KMS-11 (cell line): ENCODE data around the gene PPP2R5B.

ENCODE experiments used
- H2AFZ ChIP-seq: fragments of 200-600 bp; sonication (generic); 2 replicates; pipeline ENCODE4 v1.6.1; 2016; ENCODE audit warnings: antibody characterized with exemption, mixed run types, low read depth
- H3K27ac ChIP-seq: fragments of 200-600 bp; sonication (generic); 2 replicates; pipeline ENCODE4 v1.6.1; 2016; ENCODE audit warnings: mild to moderate bottlenecking, mixed run types
- H3K27me3 ChIP-seq: fragments of 200-600 bp; sonication (generic); 2 replicates; pipeline ENCODE4 v1.6.1; 2017; ENCODE audit warnings: mild to moderate bottlenecking, low read depth, mixed run types, moderate library complexity; ENCODE audit not compliant: insufficient read depth
- H3K36me3 ChIP-seq: fragments of 200-600 bp; sonication (generic); 2 replicates; pipeline ENCODE4 v1.6.1; 2017; ENCODE audit warnings: mild to moderate bottlenecking, mixed run types; ENCODE audit not compliant: insufficient read depth
- H3K4me1 ChIP-seq: fragments of 200-600 bp; sonication (generic); 2 replicates; pipeline ENCODE4 v1.6.1; 2016; ENCODE audit warnings: mild to moderate bottlenecking, low read depth, mixed run types; ENCODE audit not compliant: poor library complexity, severe bottlenecking
- H3K4me2 ChIP-seq: fragments of 200-600 bp; sonication (generic); 2 replicates; pipeline ENCODE4 v1.7.0; 2016; ENCODE audit warnings: mild to moderate bottlenecking, mixed run types
- H3K4me3 ChIP-seq: fragments of 200-600 bp; sonication (generic); IDR thresholded peaks from 2 replicates; pipeline ENCODE4 v1.6.1; 2017; ENCODE audit warnings: low read depth, low read length, mixed read lengths; ENCODE audit not compliant: insufficient read depth
- H3K79me2 ChIP-seq: fragments of 200-600 bp; sonication (generic); 2 replicates; pipeline ENCODE4 v1.6.1; 2016; ENCODE audit warnings: low read depth, mixed run types; ENCODE audit not compliant: insufficient read depth
- H3K9ac ChIP-seq: fragments of 200-600 bp; sonication (generic); 2 replicates; pipeline ENCODE4 v1.6.1; 2016; ENCODE audit warnings: mild to moderate bottlenecking, mixed run types
- H4K20me1 ChIP-seq: fragments of 200-600 bp; sonication (generic); 2 replicates; pipeline ENCODE4 v1.6.1; 2016; ENCODE audit warnings: mild to moderate bottlenecking, mixed run types; ENCODE audit not compliant: insufficient read depth
- TF ChIP-seq, protein P1 (sequence below): fragments of 200-600 bp; sonication (generic); conservative IDR thresholded peaks from 2 replicates; pipeline ENCODE4 v1.6.1; 2017; ENCODE audit warnings: low read depth, mild to moderate bottlenecking, antibody characterized with exemption, low read length, moderate library complexity, mixed read lengths

The PPP2R5B gene

GRCh38 chr11:64923944-64924909, at the start of gene PPP2R5B:
Gene PPP2R5B (plus strand): TSS chr11:64924689. CDS start chr11:64925735, 1,046 bp downstream.
- H3K79me2 ChIP-seq, result no peaks in the 10 kb centered on the region
- H3K36me3 ChIP-seq, result no peaks in the 10 kb centered on the region
- H3K4me3 ChIP-seq, result peak within 1 kb of the TSS; percentile 43
- peak within 1 kb of the TSS; percentile 66 for H3K9ac ChIP-seq
- H4K20me1 ChIP-seq, result no peaks in the 10 kb centered on the region
- H3K4me1 ChIP-seq, result peaks cover 10% of the 10 kb centered on the region
- TF ChIP-seq, protein P1, sequence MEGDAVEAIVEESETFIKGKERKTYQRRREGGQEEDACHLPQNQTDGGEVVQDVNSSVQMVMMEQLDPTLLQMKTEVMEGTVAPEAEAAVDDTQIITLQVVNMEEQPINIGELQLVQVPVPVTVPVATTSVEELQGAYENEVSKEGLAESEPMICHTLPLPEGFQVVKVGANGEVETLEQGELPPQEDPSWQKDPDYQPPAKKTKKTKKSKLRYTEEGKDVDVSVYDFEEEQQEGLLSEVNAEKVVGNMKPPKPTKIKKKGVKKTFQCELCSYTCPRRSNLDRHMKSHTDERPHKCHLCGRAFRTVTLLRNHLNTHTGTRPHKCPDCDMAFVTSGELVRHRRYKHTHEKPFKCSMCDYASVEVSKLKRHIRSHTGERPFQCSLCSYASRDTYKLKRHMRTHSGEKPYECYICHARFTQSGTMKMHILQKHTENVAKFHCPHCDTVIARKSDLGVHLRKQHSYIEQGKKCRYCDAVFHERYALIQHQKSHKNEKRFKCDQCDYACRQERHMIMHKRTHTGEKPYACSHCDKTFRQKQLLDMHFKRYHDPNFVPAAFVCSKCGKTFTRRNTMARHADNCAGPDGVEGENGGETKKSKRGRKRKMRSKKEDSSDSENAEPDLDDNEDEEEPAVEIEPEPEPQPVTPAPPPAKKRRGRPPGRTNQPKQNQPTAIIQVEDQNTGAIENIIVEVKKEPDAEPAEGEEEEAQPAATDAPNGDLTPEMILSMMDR, result no peak
- peak within 1 kb of the TSS; percentile 98 for H3K4me2 ChIP-seq
- H3K27ac ChIP-seq, result peak within 1 kb of the TSS; percentile 66
- no peaks in the 10 kb centered on the region for H3K27me3 ChIP-seq
- peak within 1 kb of the TSS; percentile 99 for H2AFZ ChIP-seq

DNA sequence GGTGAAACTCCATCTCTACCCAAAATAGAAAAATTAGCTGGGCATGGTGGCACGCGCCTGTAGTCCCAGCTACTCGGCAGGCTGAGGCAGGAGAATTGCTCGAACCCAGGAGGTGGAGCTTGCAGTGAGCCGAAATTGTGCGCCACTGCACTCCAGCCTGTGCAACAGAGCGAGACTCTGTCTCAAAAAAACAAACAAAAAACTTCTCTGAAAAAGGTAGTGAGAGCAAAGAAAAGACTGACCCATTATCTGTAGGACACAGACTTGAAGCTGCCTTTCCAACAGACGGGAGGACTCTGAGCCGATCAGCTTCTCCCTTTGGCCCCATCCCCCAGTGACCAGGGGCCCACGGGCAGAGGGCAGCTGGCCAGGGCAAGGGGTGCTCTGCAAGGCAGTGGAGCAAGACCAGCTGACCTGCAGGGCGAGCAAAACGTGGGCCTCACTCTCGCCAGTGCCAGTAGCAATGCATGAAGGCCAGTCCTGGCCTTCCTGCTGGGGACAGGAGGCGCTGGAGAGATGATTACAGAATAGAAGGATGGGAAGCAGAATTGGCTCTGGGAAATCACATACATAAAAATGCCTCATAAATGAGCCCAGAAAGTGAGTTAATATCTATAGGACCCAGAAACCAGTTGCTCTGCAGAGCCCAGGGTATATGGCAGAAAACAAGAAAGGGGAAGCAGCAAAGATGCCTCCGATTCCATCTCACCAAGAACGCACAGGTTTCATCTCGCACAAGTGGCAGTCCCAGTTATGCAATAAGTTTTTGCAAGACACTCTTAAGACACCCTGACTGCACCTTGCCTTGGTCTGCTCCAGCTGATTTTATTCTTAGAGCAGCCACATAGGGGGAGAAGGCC, 48.9 kb upstream of the PPP2R5B start:
- H3K36me3 ChIP-seq, result no peaks in the 10 kb centered on the region
- H2AFZ ChIP-seq, result no peak overlapping the region
- no peak overlapping the region for H3K9ac ChIP-seq
- no peaks in the 10 kb centered on the region for H4K20me1 ChIP-seq
- H3K27me3 ChIP-seq, result no peaks in the 10 kb centered on the region
- H3K4me2 ChIP-seq, result peak overlapping the region; percentile 97; the same call in 1 of the 2 replicates
- H3K4me3 ChIP-seq, result no peak overlapping the region
- no peak overlapping the region for H3K27ac ChIP-seq
- TF ChIP-seq, protein P1, result no peak
- H3K4me1 ChIP-seq, result peaks cover 49% of the 10 kb centered on the region
- peaks cover 48% of the 10 kb centered on the region for H3K79me2 ChIP-seq

DNA sequence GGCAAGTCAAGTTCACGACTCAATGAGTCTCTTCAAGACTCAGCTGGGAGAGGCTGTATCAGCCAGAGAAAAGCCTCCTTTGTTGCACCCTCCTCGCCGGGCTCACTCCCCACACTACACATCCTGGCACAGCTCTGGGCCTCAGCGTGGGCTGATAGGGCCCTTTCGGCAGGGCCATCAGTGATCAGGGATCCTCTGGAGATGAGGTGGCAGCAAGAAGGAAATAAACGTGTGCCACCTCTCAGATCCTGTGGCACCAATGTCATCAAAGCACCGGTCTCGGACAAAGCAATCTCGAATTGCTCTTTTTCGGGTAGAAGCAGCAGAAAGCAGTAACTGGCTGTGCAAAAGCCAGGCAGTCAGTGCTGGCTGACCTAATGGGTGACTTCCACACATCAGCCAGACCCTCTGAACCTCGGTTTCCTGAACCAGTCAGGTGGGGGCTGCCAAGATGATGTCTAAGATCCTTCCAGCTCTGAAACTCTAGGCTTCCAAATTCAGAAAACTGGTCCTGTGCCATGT, 48.2 kb upstream of the PPP2R5B start:
- Histone ChIP-seq H3K4me1 (peaks cover 52% of the 10 kb centered on the region), H3K9ac (no peak overlapping the region)

More for the DNA sequence above, 48.2 kb upstream of the PPP2R5B start:
- no peak overlapping the region for H2AFZ ChIP-seq
- no peaks in the 10 kb centered on the region for H4K20me1 ChIP-seq
- peaks cover 42% of the 10 kb centered on the region for H3K79me2 ChIP-seq
- TF ChIP-seq, protein P1, result no peak
- peak overlapping the region; percentile 97; the same call in 1 of the 2 replicates for H3K4me2 ChIP-seq
- H3K36me3 ChIP-seq, result no peaks in the 10 kb centered on the region
- H3K4me3 ChIP-seq, result no peak overlapping the region
- no peak overlapping the region for H3K27ac ChIP-seq
- no peaks in the 10 kb centered on the region for H3K27me3 ChIP-seq
